A549 (cell line): Measurements from ENCODE around the gene NKG7. TPM values are rescaled to one million over a fixed set of nuclear protein-coding genes. Genes with fewer than 3 reads are reported as not detected.

Source experiments
- ATAC-seq, 2 experiments: fragments of 200-7000 bp in 1 of 2; fragments of >200 bp in 1 of 2; cut with Nextera tagmentation in 1 of 2; cut with Tn5 transposase in 1 of 2; 3 replicates each; pipeline versions ENCODE4 v1.8.0 to v1.9.1; 2018 to 2020; ENCODE audit warnings: mild to moderate bottlenecking in 1 of 2, moderate library complexity in 1 of 2
- CTCF ChIA-PET: fragments of 300-600 bp; sonication (Branson Sonifier 250); formaldehyde crosslinking; extraction: SDS; loops from one replicate; lab custom pipeline; 2021; ENCODE audit warnings: antibody characterized with exemption, inconsistent platforms; lab: Yijun Ruan, JAX
- POLR2A ChIA-PET: fragments of 350-600 bp; formaldehyde crosslinking; extraction: SDS; loops from one replicate; lab custom pipeline; 2021; ENCODE audit warnings: antibody characterized with exemption, inconsistent platforms; lab: Yijun Ruan, JAX
- DNase-seq, 2 experiments: peaks; one replicate each; pipeline versions ENCODE4 v3.0.0 to v3.0.0-alpha.2; 2011 to 2016; ENCODE audit warnings: low read depth in 1 of 2, low spot score in 1 of 2
- FAIRE-seq: peaks from 2 replicates; lab custom pipeline; 2011; peaks lifted over from hg19 to GRCh38; lab: Jason Lieb, UNC
- H3K27ac ChIP-seq, 2 experiments: fragments of >200 bp; sonication (Bioruptor Twin); formaldehyde crosslinking; 3 replicates each; pipeline ENCODE4 v1.5.1; 2016 to 2017
- H3K4me1 ChIP-seq: fragments of >200 bp; sonication (Bioruptor Twin); formaldehyde crosslinking; 3 replicates; pipeline ENCODE4 v1.6.1; 2016
- H3K4me2 ChIP-seq: fragments of >200 bp; sonication (Bioruptor Twin); formaldehyde crosslinking; 3 replicates; pipeline ENCODE4 v1.6.1; 2016
- H3K4me3 ChIP-seq: fragments of >200 bp; sonication (Bioruptor Twin); formaldehyde crosslinking; 3 replicates; pipeline ENCODE4 v1.5.1; 2016
- H3K9me3 ChIP-seq: fragments of >200 bp; sonication (Bioruptor Twin); formaldehyde crosslinking; 3 replicates; pipeline ENCODE4 v1.6.1; 2016
- CEBPB ChIP-seq, 2 experiments: fragments of >200 bp in 1 of 2; sonication (Bioruptor Twin) in 1 of 2; formaldehyde crosslinking in 1 of 2; IDR thresholded peaks; 2 replicates each; pipeline ENCODE4 v1.6.1; 2012 to 2016
- CHD2 ChIP-seq: fragments of 150-350 bp; IDR thresholded peaks from 2 replicates; pipeline ENCODE4 v1.6.1; 2014; ENCODE audit warnings: low read length; ENCODE audit not compliant: partially characterized antibody
- CHD4 ChIP-seq: fragments of 200-600 bp; sonication (generic); IDR thresholded peaks from 2 replicates; pipeline ENCODE4 v1.6.1; 2016; ENCODE audit warnings: antibody characterized with exemption, mild to moderate bottlenecking, borderline replicate concordance
- CTCF ChIP-seq: fragments of >200 bp; sonication (Bioruptor Twin); formaldehyde crosslinking; IDR thresholded peaks from 3 replicates; pipeline ENCODE4 v1.5.1; 2016
- HDAC2 ChIP-seq: fragments of 200-600 bp; sonication (generic); IDR thresholded peaks from 2 replicates; pipeline ENCODE4 v1.6.1; 2016
- JUN ChIP-seq, 2 experiments: fragments of >200 bp; sonication (Bioruptor Twin); formaldehyde crosslinking; IDR thresholded peaks; 2 replicates in 1 of 2; 3 replicates in 1 of 2; pipeline ENCODE4 v1.6.1; 2016 to 2017
- JUNB ChIP-seq: fragments of >200 bp; sonication (Bioruptor Twin); formaldehyde crosslinking; IDR thresholded peaks from 2 replicates; pipeline ENCODE4 v1.6.1; 2016
- MAX ChIP-seq: IDR thresholded peaks from 2 replicates; pipeline ENCODE4 v1.6.1; 2012
- MYC ChIP-seq: IDR thresholded peaks from 2 replicates; pipeline ENCODE4 v1.6.1; 2012; ENCODE audit warnings: mild to moderate bottlenecking, inconsistent platforms, low read length, improper control_type of control experiment, borderline replicate concordance
- NPAS2 ChIP-seq: fragments of 250-450 bp; sonication (Bioruptor Pico); IDR thresholded peaks from 2 replicates; pipeline ENCODE4 v1.8.0; 2022; ENCODE audit warnings: mild to moderate bottlenecking, moderate library complexity, borderline replicate concordance
- PHF8 ChIP-seq: fragments of 200-600 bp; sonication (generic); IDR thresholded peaks from 2 replicates; pipeline ENCODE4 v1.6.1; 2016; ENCODE audit warnings: low read depth, mild to moderate bottlenecking, antibody characterized with exemption, moderate library complexity, borderline replicate concordance
- POLR2A ChIP-seq: IDR thresholded peaks from 2 replicates; pipeline ENCODE4 v1.6.1; 2012; ENCODE audit warnings: mild to moderate bottlenecking, low read length
- RAD21 ChIP-seq, 2 experiments: fragments of >200 bp in 1 of 2; sonication (Bioruptor Twin) in 1 of 2; formaldehyde crosslinking in 1 of 2; IDR thresholded peaks in 1 of 2; conservative IDR thresholded peaks in 1 of 2; 2 replicates in 1 of 2; 3 replicates in 1 of 2; pipeline ENCODE4 v1.6.1; 2012 to 2018; ENCODE audit warnings: inconsistent platforms in 1 of 2
- RNF2 ChIP-seq: fragments of 200-600 bp; sonication (generic); IDR thresholded peaks from 2 replicates; pipeline ENCODE4 v1.6.1; 2016; ENCODE audit warnings: low read depth, mild to moderate bottlenecking, antibody characterized with exemption, moderate library complexity, borderline replicate concordance
- SMC3 ChIP-seq: fragments of >200 bp; sonication (Bioruptor Twin); formaldehyde crosslinking; IDR thresholded peaks from 3 replicates; pipeline ENCODE4 v1.6.1; 2018; ENCODE audit warnings: inconsistent platforms
- SREBF2 ChIP-seq: fragments of 450-650 bp; IDR thresholded peaks from 2 replicates; pipeline ENCODE4 v1.6.1; 2014; ENCODE audit warnings: mild to moderate bottlenecking, moderate library complexity
- USF2 ChIP-seq: fragments of 450-650 bp; IDR thresholded peaks from 2 replicates; pipeline ENCODE4 v1.6.1; 2014; ENCODE audit warnings: antibody characterized with exemption
- WGBS: methylation state at CpG from one replicate; pipeline ENCODE4 v1.1.6; 2017; ENCODE audit errors: missing lambda C conversion rate; 5-methylcytosine and 5-hydroxymethylcytosine counted together
- polyA plus RNA-seq, 4 experiments: library from polyadenylated mRNA; depleted of rRNA in 3 of 4; stranded (reverse); fragments of >200 nt; fragmentation: RNase III in 1 of 4; extraction: RNeasy Plus Mini Kit Qiagen cat#74134 plus additional on column Dnase treatment in 1 of 4; gene quantifications; 2 replicates in 3 of 4; 3 replicates in 1 of 4; pipeline ENCODE4 v1.2.3, GENCODE V29; 2011 to 2017

Gene NKG7
- polyA plus RNA-seq, 2 of the 4 experiments (the other 2 are of a cell fraction): not detected

GRCh38 chr19:51330366-51330765 is 42.1 kb downstream of the NKG7 start:
- TF ChIP-seq USF2 (0 out of 2 replicates have a peak, but pooled peaks have one; percentile 26), NPAS2 (CRISPR knock-in tag) (no peak)
- Histone ChIP-seq H3K4me3 (no peak overlapping the region), H3K9me3 (peaks cover 4% of the 10 kb centered on the region; the same call in 1 of the 3 replicates), H3K4me1 (peaks cover 14% of the 10 kb centered on the region; the same call in 2 of the 3 replicates), H3K4me2 (no peak overlapping the region), H3K27ac (no peak overlapping the region)
- ChIA-PET POLR2A (no interaction called here), CTCF (interaction anchor here (0.6 to 1.3 kb wide), 4 partner anchors 8 to 91 kb away, joined by 3 to 4 read pairs (median 3); no protein-coding TSS in a partner anchor)
- FAIRE-seq (no peak), ATAC-seq (no peak), DNase-seq (no peak)
- WGBS: 79% methylated on average over 4 of the region's 4 CpGs

GRCh38 chr19:51329411-51329810 is 43.0 kb downstream of the NKG7 start:
- DNase-seq (no peak), ATAC-seq (no peak), FAIRE-seq (no peak)
- 84% methylated on average over 5 of the region's 5 CpGs for WGBS
- TF ChIP-seq CEBPB (IDR thresholded peaks at IDR 0.05) (no peak), RNF2 (no peak), SREBF2 (no peak), MYC (no peak), JUNB (no peak), CHD4 (no peak)
- Histone ChIP-seq H3K4me2 (no peak overlapping the region), H3K4me1 (peaks cover 14% of the 10 kb centered on the region; the same call in 2 of the 3 replicates), H3K27ac (no peak overlapping the region), H3K9me3 (peaks cover 4% of the 10 kb centered on the region; the same call in 1 of the 3 replicates), H3K4me3 (no peak overlapping the region)
- ChIA-PET CTCF (interaction anchor here (1.2 to 1.6 kb wide), 4 partner anchors 9 to 70 kb away, joined by 3 to 4 read pairs (median 4); no protein-coding TSS in a partner anchor), POLR2A (interaction anchor here (2.1 kb wide), 1 partner anchor 10 kb away, joined by 8 read pairs; no protein-coding TSS in a partner anchor)

GRCh38 chr19:51327066-51328001 is 45.1 kb downstream of the NKG7 start:
- H3K27ac ChIP-seq: peak overlapping the region; percentile 37 to 80; a peak in 5 of 6 replicates
- no peak for FAIRE-seq
- DNase-seq: peak; percentile 85 to 88
- peak overlapping the region; percentile 42 for H3K4me3 ChIP-seq
- H3K4me2 ChIP-seq: peak overlapping the region; percentile 87
- ATAC-seq: peak; percentile 60 to 89
- ChIA-PET POLR2A (interaction anchor here (0.7 to 2.1 kb wide), 2 partner anchors 12 to 16 kb away, joined by 3 to 8 read pairs; no protein-coding TSS in a partner anchor), CTCF (interaction anchor here (0.7 to 1.6 kb wide), 5 partner anchors 11 to 171 kb away, joined by 3 to 4 read pairs (median 3); no protein-coding TSS in a partner anchor)
- TF ChIP-seq SMC3: peak; percentile 32; the same call in 1 of the 3 replicates
- TF ChIP-seq CTCF: peak; percentile 39; the same call in 2 of the 3 replicates
- TF ChIP-seq HDAC2: no peak
- TF ChIP-seq RAD21 (conservative IDR thresholded peaks at IDR 0.05 in 1 of 2, IDR thresholded peaks at IDR 0.05 in 1 of 2): peak in 1 of 2 experiments; percentile 39; a peak in 2 of 5 replicates
- no peak for TF ChIP-seq CHD2
- TF ChIP-seq JUN (IDR thresholded peaks at IDR 0.05): 0 out of 5 replicates have a peak, but pooled peaks of 1 of the 2 experiments have one; percentile 22
- TF ChIP-seq POLR2A: peak; percentile 38
- no peak for TF ChIP-seq PHF8
- TF ChIP-seq MAX: peak; percentile 60; the same call in 1 of the 2 replicates
- H3K4me1 ChIP-seq: peaks cover 14% of the 10 kb centered on the region; the same call in 2 of the 3 replicates
- WGBS: 18% methylated on average over 40 of the region's 75 CpGs
- H3K9me3 ChIP-seq: peaks cover 4% of the 10 kb centered on the region; the same call in 1 of the 3 replicates
